OCI-LY7 (cell line): ENCODE measurements around the gene COL8A1.

ENCODE experiments used
- EZH2phosphoT487 ChIP-seq: fragments of 200-600 bp; sonication (generic); IDR thresholded peaks from 2 replicates; pipeline ENCODE4 v1.6.1; 2018; ENCODE audit warnings: low read depth, borderline replicate concordance, mild to moderate bottlenecking, mixed run types, antibody characterized with exemption, low read length, moderate library complexity, mixed read lengths
- TF ChIP-seq, protein P1 (sequence below): fragments of 200-600 bp; sonication (generic); conservative IDR thresholded peaks from 2 replicates; pipeline ENCODE4 v1.5.1; 2014; ENCODE audit warnings: mild to moderate bottlenecking, antibody characterized with exemption, low read length, moderate library complexity, mixed read lengths

DNA sequence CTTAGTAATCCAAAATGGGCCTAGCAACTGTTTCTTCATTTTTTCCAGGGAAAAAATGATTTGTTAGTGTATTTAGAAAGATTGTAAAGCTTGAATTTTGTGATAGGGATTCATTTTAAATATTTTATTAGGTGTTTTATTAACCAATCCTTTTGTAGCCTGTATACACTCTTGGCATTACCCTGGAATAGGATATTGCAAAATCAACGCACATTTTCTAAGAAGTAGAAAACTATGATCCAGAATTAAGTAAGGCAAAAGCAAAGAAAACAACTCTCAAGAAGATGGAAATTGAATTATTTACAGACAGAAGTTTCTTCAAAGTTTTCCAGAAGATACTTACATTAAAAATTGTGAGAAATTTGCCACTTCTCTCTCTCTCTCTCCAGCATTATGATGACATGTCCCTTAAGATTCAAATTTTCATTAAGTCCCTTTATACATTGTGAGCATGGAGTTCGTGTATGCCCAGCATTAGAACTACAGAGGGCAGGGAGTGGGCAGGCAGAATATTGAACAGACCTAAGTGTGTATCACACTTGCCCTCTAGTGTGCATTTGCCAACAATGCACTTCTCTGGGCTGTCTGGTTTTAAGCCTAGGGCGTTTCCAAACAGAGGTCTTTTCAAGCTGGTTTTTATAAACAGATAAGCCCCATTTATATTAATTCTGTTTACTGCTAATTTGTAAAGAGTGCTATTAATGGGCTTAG is 150.8 kb downstream of the COL8A1 start:
- TF ChIP-seq, protein P1, sequence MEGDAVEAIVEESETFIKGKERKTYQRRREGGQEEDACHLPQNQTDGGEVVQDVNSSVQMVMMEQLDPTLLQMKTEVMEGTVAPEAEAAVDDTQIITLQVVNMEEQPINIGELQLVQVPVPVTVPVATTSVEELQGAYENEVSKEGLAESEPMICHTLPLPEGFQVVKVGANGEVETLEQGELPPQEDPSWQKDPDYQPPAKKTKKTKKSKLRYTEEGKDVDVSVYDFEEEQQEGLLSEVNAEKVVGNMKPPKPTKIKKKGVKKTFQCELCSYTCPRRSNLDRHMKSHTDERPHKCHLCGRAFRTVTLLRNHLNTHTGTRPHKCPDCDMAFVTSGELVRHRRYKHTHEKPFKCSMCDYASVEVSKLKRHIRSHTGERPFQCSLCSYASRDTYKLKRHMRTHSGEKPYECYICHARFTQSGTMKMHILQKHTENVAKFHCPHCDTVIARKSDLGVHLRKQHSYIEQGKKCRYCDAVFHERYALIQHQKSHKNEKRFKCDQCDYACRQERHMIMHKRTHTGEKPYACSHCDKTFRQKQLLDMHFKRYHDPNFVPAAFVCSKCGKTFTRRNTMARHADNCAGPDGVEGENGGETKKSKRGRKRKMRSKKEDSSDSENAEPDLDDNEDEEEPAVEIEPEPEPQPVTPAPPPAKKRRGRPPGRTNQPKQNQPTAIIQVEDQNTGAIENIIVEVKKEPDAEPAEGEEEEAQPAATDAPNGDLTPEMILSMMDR, result peak; percentile 76
- no peak for TF ChIP-seq EZH2phosphoT487
